ENCODE results near the gene KRT83. TPM values are rescaled to one million over a fixed set of nuclear protein-coding genes. Genes with fewer than 3 reads are reported as not detected.

Gene KRT83
- total RNA-seq, 1 experiment from 2014 or later = not detected

DNA sequence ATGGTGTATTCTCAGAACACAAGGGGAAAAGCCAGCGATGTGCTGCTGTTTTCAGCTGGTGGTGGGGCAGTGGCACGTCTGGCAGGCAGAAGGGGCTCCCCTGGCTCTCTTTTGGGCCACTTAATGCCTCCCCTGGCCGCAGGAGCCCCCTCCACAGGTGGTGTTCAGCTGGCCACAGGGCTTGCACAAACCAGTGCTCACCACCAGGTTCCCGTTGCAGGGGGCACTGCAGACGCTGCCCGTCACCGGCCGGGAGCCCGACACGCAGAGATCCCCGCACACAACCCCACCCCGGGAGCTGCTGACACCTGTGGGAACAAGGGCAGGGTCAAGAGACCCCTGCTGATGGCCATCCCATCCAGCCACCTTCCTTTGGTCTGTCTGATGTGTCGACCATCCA, 6.7 kb downstream of the KRT83 start:
- no TSS peak for BruUV-seq (replicated peaks)
- ChIA-PET POLR2A (ENCODE audit: low non-redundant PET) (no interaction called here), CTCF (no interaction called here)
- Histone ChIP-seq H3K4me3 (ENCODE audit: low read depth, low read length, poor library complexity, severe bottlenecking) (no peak overlapping the region), H3K36me3 (ENCODE audit: insufficient read depth, low read length, poor library complexity, severe bottlenecking) (no peaks in the 10 kb centered on the region), H3K9me3 (ENCODE audit: low read depth, low read length, poor library complexity, severe bottlenecking) (no peaks in the 10 kb centered on the region), H3K27me3 (replicated peaks; ENCODE audit: insufficient read depth, low read depth, low read length, poor library complexity) (peaks cover 5% of the 10 kb centered on the region), H3K4me1 (ENCODE audit: insufficient read depth, low read length, poor library complexity, severe bottlenecking) (no peaks in the 10 kb centered on the region), H3K27ac (ENCODE audit: low read depth, low read length, poor library complexity, severe bottlenecking) (no peak overlapping the region)
- TF ChIP-seq EZH2 (IDR thresholded peaks at IDR 0.05; ENCODE audit: borderline replicate concordance, low read depth, low read length, poor library complexity, severe bottlenecking) (no peak), CTCF (conservative IDR thresholded peaks at IDR 0.05; ENCODE audit: low read depth, low read length) (no peak)
- DNase-seq (ENCODE audit: low spot score) = no peak
- intact Hi-C loops (cut with micrococcal nuclease; ENCODE audit: unreplicated experiment) = no loop called here

DNA sequence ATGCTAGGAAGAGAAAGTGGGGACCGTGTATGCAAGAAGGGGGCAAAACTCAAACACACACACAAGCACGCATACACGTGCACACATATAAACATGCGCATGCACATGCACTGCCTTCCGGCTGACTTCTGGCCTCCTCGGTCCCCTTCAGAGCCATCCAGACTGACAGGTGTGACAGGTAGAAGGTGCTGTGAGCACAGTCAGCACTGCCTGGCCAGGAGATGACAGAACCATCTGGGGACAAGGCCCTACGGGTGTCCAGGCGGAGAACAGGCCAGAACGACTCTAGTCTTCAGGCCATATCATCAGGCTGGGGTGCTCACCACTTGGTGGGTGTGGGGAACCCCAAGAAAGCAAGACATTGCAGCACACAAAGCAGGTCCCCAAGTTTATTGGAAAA, 7.3 kb downstream of the KRT83 start:
- H3K27me3 ChIP-seq (replicated peaks; ENCODE audit: insufficient read depth, low read depth, low read length, poor library complexity) = peaks cover 11% of the 10 kb centered on the region
- intact Hi-C loops (cut with micrococcal nuclease; ENCODE audit: unreplicated experiment) = no loop called here

GRCh38 chr12:52313461-52313860, 7.7 kb downstream of the KRT83 start:
- TF ChIP-seq EZH2 (IDR thresholded peaks at IDR 0.05; ENCODE audit: borderline replicate concordance, low read depth, low read length, poor library complexity, severe bottlenecking) (no peak), CTCF (conservative IDR thresholded peaks at IDR 0.05; ENCODE audit: low read depth, low read length) (no peak)
- peaks cover 16% of the 10 kb centered on the region for H3K27me3 ChIP-seq (replicated peaks; ENCODE audit: insufficient read depth, low read depth, low read length, poor library complexity)
- no peak overlapping the region for H3K4me3 ChIP-seq (ENCODE audit: low read depth, low read length, poor library complexity, severe bottlenecking)
- H3K4me1 ChIP-seq (ENCODE audit: insufficient read depth, low read length, poor library complexity, severe bottlenecking) = no peaks in the 10 kb centered on the region
- ChIA-PET POLR2A (ENCODE audit: low non-redundant PET) (no interaction called here), CTCF (no interaction called here)
- no peaks in the 10 kb centered on the region for H3K9me3 ChIP-seq (ENCODE audit: low read depth, low read length, poor library complexity, severe bottlenecking)
- H3K36me3 ChIP-seq (ENCODE audit: insufficient read depth, low read length, poor library complexity, severe bottlenecking) = no peaks in the 10 kb centered on the region
- DNase-seq (ENCODE audit: low spot score) = no peak
- intact Hi-C loops (cut with micrococcal nuclease; ENCODE audit: unreplicated experiment) = no loop called here
- H3K27ac ChIP-seq (ENCODE audit: low read depth, low read length, poor library complexity, severe bottlenecking) = no peak overlapping the region
- no TSS peak for BruUV-seq (replicated peaks)

More for the DNA sequence above, 7.3 kb downstream of the KRT83 start:
- Histone ChIP-seq H3K27ac (ENCODE audit: low read depth, low read length, poor library complexity, severe bottlenecking) (no peak overlapping the region), H3K4me1 (ENCODE audit: insufficient read depth, low read length, poor library complexity, severe bottlenecking) (no peaks in the 10 kb centered on the region), H3K36me3 (ENCODE audit: insufficient read depth, low read length, poor library complexity, severe bottlenecking) (no peaks in the 10 kb centered on the region), H3K4me3 (ENCODE audit: low read depth, low read length, poor library complexity, severe bottlenecking) (no peak overlapping the region), H3K9me3 (ENCODE audit: low read depth, low read length, poor library complexity, severe bottlenecking) (no peaks in the 10 kb centered on the region)
- no peak for DNase-seq (ENCODE audit: low spot score)
- TF ChIP-seq CTCF (conservative IDR thresholded peaks at IDR 0.05; ENCODE audit: low read depth, low read length) (no peak), EZH2 (IDR thresholded peaks at IDR 0.05; ENCODE audit: borderline replicate concordance, low read depth, low read length, poor library complexity, severe bottlenecking) (no peak)
- BruUV-seq (replicated peaks) = no TSS peak
- ChIA-PET CTCF (no interaction called here), POLR2A (ENCODE audit: low non-redundant PET) (no interaction called here)

Data from A673 (cell line).